ENCODE data around the gene TROAP.
"Not testable (repeated sequence)": the region's sequence is repeated elsewhere in the genome, so short reads cannot be mapped to it uniquely, and the experiment has no call there.

The TROAP gene

DNA sequence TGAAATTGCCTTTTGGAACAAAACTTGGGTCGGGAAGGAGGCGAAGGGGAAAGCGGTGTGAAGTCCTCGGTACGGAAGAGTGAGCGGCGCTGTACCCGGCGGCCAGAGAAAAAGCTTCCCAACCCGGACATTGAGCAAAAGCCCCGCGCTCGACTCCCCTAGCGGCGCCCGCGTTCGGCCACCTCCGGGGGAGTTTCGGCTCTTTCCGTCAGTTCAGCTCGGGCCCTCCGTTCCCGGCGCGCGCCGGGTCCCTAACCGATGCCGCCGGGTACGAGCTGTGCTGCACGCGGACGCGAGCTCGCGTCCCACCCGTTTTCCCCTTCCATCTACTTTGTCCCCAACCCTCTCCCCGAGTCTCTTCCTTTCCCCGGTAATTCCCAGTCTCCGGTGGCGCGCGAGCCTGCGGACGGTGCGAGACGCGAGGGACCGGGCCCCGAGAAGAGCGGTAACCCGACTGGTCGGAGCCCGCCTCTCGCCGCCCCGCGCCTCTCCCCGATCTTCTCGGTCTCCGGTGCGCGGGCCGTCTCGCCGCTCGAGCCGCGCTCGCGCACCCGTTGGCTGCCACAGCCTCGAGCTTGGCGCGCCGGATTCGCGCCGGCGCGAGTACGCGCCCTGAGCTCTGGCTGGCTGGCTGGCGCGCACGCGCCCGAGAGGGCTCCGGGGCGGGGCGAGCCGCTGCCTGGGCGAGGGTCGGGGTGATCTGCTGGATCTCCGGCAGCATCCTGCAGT, 43.8 kb downstream of the TROAP start:
- peak; percentile 82 for DNase-seq (ENCODE audit: low read depth)

DNA sequence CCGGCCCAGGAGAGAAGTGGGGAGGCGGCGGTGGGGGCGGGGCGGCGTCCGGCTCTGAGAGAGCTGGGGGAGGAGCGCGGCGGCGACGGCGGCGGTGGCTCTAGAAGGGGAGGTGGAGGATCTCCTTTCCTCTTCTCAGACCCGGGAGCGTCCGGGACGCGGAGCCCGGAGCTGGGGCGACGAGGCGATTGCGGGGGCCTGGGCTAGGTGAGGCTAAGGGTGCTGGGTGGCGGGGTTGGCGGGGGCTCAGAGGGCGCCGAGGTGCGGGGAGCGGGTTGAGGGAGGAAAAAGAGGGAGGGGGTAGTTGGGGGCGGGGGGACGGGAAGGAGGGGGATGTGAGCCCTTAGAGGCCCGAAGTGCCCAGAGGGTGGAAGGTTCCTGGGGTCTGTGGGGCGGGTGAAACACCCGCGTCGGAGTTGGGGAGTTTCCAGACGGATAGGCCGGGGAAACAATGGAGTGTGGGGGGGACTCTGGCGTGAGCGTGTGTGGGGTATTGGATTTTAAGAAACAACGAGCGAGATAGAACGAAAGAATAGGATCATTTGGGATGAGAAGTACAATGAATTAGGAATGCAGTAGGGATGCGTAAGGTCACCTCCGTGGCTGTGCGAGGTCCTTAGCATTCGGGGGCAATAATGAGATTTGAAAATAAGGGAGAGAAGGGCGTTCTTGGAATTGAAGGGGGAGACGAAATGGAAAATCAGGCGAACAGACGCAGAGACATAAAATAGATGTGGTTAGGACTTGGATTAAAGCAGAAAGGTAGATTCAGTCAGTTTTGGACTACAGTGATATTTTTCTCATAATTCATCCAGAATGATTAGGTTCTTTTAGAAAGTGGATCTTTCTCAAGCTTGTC, 44.6 kb downstream of the TROAP start, which contains the start of gene SPATS2:
TSS of gene SPATS2 (plus strand) at position 82 of the 859 bp plus-strand sequence. CDS start 93,551 bp downstream, outside the sequence.
- DNase-seq (ENCODE audit: low read depth), result no peak

DNA sequence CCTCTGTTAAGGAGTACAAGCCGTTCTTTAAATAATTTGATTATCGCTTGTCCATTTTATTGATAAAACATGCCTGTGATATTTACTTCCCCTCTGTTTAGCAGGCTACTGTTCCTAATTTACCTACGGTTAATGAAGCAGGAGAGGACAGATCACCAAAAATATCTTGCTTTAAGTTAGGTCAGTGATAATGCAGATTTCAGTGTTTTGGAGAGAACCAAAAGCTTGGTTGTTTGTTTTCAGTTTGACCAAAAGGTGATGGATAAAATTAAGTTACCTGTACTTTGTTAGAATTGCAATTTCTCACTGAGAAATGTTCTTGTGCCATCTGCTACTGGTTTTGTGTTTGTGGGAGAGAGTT, 45.2 kb downstream of the TROAP start:
- no peak for DNase-seq (ENCODE audit: low read depth)

DNA sequence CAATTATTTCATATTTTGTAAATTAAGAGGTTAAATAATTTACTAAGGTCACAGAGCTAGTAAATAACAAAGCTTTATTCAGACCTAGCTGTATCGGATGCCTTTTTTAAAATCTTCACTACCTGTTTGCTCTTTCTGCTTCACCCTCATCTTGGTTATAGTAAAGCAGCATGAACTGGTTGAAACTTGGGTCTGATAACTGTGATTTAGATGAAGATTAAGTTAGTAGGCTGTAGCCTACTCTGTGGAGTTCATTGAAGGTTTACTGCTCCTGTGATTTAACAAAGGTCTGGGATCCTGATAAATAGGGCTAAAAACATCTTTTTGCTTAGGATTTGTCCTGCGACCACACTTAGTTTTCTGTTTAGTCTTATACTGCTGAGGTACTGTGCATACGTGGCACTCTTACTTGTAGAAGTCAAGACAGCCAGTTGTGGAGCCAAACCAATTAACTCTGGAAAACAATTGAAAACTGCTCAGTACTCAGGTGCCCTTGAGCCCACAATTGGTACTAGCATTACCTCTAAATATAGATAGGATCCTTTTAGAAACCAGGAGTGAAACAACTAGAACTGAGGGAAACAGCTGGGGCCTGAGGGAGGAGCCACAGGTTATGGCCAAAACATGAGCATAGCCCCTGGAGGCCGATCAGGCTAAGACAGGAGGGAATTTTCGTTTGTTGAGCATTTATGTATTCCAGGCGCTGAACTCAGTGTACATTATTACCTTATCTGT, 46.5 kb downstream of the TROAP start:
- no peak for DNase-seq (ENCODE audit: low read depth)

DNA sequence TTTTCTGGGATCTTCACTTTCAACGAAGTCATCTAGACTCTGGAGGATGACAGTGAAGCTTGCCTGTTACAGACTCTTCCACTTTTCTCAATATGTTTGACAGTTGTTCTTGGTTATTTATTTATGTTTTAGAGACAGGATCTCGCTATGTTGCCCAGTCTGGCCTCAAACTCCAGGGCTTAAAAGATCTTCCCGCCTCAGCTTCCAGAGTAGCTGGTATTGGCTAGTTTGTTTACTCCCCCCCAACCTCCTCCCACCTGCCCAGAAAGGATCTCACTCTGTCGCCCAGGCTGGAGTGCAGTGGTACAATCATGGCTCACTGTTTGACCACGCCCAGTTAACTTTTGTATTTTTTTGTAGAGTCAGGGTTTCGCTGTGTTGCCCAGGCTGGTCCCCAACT, 47.5 kb downstream of the TROAP start:
- DNase-seq (ENCODE audit: low read depth), result no peak

DNA sequence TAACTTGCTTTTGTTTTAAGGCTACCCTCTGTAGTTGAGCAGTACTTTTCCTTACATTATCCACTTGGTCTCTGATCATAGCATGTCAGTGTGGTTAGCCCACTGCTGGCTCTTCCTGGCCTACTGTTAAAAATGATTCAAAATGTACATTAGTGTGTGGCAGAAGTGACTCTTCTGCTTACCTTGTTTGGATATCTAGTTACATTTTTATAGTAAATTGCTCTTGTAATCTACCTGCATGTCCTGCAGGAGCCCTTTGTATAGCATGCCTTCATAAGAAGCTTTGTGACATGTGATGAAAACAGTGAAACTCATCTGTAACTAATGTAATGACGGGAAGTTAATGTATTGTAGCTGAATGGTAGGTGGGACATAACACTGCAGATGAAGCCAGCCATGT, 52.4 kb downstream of the TROAP start:
- DNase-seq (ENCODE audit: low read depth), result no peak

DNA sequence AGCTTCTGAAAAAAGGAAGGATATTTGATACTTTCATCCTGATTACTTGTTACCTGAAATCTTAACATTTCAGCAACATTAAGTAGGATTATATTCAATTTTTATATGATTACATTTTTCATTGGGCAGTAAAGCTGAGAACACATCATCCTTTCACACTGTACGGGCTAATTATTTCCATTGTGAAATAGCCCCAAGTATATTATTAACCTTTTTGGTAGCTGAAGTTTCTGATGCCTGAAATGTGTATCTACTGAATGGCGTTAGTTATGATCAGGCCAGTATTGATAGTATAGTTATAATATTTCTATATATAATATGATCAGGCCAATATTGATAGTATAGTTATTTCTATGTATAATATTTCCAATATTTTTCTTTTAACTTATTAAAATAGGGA, 54.3 kb downstream of the TROAP start:
- no peak for DNase-seq (ENCODE audit: low read depth)

DNA sequence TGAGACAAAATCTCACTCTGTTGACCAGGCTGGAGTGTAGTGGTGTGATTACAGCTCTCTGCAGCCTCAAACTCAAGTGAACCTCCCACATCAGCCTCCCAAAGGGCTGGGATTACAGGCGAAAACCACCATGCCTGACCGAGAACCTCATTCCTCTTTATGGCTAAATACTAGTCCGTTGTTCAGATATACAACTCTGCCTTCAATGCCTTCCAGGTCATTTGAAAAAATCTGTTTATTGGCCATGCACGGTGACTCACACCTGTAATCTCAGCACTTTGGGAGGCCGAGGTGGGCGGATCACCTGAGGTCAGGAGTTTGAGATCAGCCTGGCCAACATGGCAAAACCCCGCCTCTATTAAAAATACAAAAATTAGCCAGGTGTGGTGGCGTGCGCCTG, 57.1 kb downstream of the TROAP start:
- DNase-seq (ENCODE audit: low read depth), result not testable (repeated sequence)
